ENCODE measurements around the gene HCK.

Gene HCK

DNA sequence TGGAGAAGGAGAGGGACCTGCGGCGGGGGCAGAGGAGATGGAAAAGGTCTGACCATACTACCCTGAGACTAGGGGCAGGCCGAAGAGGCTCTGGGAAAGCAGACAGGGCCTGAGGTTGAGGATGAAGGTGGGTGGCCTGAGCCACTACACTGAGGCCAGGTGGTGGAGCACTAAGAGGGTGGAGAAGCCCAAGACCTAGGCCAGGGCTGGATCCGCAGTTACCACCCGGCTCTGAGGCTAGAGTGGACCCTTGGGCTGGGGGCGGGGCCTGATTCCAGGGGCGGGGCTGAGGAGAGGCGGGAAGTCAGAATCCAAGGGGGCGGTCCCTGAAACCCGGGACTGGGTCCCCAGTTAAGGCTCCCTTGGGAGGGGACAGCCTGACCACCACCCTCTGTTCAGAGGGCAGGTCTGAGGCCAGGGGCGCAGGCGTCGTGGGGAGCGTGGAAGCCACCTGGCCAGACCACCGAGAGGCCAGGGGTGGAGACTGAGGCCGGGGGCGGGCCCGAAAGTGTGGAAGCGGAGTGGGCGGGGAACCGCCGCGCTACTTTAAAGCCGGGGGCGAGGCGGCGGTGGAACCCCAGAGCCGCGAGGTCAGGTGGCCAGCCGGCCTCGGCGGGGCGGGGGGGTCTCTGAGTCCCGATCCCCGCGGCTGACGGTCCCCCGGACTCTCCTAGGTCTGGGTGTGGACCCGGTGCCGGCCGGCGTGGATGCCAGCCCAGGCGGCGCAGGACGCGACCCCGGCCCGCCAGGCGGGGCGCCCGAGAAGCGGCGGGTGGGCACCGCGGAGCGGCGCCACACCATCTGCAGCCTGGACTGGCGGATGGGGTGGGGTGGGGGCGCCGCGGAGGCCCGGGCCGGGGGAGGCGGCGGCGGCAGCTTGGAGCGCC is 33.5 kb upstream of the HCK start:
- no peak for TF ChIP-seq GATA3 (IDR thresholded peaks at IDR 0.05; ENCODE audit: low read depth, low read length)
- TF ChIP-seq GATA2 (IDR thresholded peaks at IDR 0.05; ENCODE audit: low read depth, low read length) = no peak

DNA sequence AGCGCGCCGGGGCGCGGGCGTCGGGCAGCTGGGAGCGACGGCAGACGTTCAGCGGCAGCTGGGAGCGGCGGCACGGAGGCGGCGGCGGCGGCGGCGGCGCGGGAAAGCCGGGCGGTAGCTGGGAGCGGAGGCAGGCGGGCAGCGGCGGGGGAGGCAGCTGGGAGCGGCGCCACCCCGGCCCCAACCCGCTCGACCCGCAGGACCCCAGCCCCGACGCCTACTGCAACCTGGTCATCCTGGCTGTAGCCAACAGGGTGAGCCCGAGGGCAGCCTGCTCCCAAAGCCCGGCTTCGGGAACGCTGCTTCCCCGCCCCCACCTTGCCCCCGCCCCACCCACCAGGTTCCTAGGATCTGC is 32.9 kb upstream of the HCK start:
- TF ChIP-seq GATA2 (IDR thresholded peaks at IDR 0.05; ENCODE audit: low read depth, low read length) = no peak
- no peak for TF ChIP-seq GATA3 (IDR thresholded peaks at IDR 0.05; ENCODE audit: low read depth, low read length)

DNA sequence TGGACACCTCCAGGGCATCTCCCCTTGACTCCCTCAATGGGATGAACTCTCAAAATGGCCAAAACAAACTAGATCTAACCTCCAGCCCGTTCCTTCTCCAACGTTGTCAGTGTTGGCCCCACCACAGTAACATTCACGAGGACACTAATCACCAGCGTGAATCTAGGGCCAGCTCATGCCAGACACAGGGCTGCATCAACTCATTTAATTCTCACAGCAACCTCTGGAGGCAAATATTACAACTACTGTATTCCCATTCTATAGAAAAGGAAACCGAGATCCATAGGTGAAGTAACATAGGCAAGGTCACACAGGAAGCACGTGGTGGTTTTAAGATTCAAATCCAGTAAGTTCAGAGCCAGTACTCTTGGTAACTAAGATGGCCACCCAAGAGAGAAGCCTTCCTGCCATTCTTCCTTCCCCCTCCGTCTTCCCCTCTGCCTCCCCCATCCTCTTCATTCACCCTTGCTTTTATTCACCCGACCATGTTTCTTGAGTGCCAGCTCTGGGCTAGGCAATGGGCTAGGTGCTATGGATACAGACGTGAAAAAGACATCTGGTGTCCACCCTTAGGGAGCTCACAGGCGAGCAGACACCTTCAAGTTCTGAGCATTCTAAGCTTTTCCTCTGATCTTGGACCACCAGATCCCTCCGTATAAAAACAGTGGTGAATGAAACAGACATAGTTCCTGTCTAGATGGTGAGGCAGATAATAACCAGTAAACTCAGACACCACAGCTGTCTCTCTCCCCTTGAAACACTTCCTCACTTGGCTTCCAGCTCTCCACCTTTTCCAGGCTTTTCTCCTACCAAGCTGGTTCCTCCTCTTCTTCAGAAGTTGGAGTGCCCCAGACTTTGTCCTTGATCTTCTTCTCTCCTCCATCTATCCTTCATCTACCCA is 32.2 kb upstream of the HCK start:
- TF ChIP-seq GATA2 (IDR thresholded peaks at IDR 0.05; ENCODE audit: low read depth, low read length) (peak; percentile 60), GATA3 (IDR thresholded peaks at IDR 0.05; ENCODE audit: low read depth, low read length) (no peak)

DNA sequence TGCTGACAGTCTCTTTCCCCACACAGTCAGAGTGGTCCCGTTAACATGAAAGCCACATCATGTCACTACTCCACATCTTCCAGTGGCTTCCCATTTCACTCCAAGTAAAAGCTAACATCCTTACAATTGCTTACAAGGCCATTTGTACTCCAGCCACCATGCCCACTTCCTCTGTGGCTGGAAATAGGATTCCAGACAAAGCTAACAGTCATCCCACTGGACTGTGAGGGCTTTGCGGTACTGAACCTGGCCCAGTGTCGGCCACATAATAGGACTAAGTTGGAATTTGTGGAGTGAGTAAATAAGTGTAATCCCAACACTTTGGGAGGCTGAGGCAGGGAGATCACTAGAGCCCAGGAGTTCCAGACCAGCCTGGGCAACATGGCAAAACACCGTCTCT is 31.0 kb upstream of the HCK start:
- TF ChIP-seq GATA3 (IDR thresholded peaks at IDR 0.05; ENCODE audit: low read depth, low read length) = no peak
- TF ChIP-seq GATA2 (IDR thresholded peaks at IDR 0.05; ENCODE audit: low read depth, low read length) = no peak

DNA sequence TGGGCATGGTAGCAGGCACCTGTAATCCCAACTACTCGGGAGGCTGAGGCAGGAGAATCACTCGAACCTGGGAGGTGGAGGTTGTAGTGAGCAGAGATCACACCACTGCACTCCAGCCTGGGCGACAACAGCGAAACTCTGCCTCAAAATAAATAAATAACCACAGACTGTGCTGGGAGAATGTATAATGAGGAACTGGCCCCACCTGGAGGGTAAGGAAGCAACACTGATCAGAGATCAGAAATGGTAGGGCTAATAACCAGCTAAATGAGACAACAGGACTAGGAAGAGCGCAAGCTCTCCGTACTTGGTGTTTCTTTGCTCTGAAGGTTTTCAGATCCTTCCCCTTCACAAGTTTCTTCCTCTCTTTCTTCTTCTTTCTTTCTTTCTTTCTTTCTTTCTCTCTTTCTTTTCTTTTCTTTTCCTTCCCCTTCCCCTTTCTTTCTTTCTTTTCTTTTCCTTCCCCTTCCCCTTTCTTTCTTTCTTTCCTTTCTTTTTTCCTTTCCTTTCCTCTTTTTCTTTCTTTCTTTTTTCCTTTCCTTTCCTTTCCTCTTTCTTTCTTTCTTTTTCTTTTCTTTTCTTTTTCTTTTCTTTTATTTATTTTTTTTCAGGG is 27.3 kb upstream of the HCK start:
- TF ChIP-seq GATA3 (IDR thresholded peaks at IDR 0.05; ENCODE audit: low read depth, low read length) (no peak), GATA2 (IDR thresholded peaks at IDR 0.05; ENCODE audit: low read depth, low read length) (no peak)

DNA sequence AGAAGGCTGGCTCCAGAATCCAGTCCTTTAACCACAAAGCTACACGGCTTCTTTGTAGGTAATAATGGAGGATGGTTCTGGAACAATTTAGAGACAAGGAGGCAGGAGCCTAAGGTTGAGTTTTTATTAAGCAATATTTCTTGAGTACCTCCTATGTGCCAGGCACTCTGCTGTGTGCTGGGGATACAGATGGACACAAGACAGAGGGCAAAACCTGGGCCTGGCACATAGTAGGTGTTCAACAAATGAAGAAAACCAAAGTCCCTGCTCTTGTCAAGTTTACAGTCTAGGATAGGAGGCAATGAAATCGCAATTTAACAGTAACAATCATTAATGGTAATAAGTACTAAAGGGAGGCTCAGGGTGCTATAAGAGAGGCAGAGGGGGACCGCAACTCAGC is 24.4 kb upstream of the HCK start:
- TF ChIP-seq GATA2 (IDR thresholded peaks at IDR 0.05; ENCODE audit: low read depth, low read length) (no peak), GATA3 (IDR thresholded peaks at IDR 0.05; ENCODE audit: low read depth, low read length) (no peak)

DNA sequence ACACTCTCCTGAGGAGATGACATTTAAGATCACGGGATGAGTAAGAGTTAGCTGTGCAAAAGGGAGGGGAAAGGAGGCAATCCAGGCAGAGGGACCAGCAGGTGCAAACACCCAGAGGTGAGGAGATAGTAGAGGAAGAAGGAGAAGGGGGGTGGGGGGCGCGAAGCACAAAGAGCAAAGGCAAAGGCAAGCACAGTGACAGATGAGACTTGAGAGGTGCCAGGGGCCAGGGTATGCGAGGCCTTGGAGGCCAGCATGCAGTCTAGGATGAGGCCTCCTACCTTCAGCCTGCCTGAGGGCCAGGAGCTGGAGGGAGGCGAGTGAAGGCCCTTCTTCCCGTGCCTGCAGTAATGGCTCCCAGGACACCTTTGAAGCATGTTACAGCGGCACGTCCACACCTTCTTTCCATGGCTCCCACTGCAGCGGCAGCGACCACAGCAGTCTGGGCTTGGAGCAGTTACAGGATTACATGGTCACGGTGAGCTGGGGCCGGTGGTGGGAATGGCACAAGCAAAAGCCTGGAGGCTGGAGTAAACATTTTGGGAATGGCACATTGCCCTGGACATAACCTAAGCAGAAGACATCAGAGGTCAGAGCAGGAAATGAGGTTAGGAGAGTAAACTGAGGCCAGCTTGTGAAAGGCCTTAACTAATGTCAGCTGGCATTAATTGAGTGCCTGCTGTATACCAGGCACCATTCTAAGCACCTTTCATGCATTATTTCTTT is 23.2 kb upstream of the HCK start:
- TF ChIP-seq GATA2 (IDR thresholded peaks at IDR 0.05; ENCODE audit: low read depth, low read length) (no peak), GATA3 (IDR thresholded peaks at IDR 0.05; ENCODE audit: low read depth, low read length) (no peak)

DNA sequence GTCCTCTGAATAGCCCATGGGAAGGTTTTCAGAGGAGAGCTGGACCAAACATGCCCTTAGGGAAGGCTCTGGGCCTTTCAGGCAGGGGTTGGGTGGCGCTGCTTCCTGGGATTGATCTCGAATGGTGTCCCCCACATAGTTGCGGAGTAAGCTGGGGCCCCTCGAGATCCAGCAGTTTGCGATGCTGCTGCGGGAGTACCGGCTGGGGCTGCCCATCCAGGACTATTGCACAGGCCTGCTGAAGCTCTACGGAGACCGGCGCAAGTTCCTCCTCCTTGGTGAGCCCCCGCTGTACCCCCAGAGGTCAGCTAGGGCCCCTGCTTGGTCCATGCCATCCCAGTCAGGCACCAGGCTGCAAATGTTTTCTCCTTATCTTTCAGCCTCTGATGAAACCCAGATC is 22.5 kb upstream of the HCK start:
- TF ChIP-seq GATA2 (IDR thresholded peaks at IDR 0.05; ENCODE audit: low read depth, low read length) = peak; percentile 21; the same call in 1 of the 2 replicates
- TF ChIP-seq GATA3 (IDR thresholded peaks at IDR 0.05; ENCODE audit: low read depth, low read length) = no peak

DNA sequence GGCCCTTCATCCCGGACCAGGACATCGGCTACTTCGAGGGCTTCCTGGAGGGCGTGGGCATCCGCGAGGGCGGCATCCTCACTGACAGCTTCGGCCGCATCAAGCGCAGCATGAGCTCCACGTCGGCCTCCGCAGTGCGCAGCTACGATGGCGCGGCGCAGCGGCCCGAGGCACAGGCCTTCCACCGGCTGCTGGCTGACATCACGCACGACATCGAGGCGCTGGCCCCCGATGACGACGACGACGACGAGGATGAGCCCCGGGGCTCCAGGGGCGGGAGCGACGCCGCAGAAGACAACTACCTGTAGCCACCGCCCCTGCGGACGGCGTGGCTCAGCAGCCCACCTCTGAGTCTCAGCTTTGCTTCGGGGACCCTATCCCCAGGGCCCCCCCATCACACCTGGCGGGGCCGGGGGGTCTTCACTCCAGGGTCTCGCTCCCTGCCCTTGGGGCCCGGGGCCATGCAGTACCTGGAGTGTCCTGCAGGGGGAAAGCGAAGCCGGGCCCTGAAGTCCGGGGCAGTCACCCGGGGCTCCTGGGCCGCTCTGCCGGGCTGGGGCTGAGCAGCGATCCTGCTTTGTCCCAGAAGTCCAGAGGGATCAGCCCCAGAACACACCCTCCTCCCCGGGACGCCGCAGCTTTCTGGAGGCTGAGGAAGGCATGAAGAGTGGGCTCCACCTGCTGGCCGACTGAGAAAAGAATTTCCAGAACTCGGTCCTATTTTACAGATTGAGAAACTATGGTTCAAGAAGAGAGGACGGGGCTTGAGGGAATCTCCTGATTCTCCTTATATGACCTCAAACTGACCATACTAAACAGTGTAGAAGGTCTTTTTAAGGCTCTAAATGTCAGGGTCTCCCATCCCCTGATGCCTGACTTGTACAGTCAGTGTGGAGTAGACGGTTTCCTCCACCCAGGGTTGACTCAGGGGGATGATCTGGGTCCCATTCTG is 20.8 kb upstream of the HCK start:
- TF ChIP-seq GATA2 (IDR thresholded peaks at IDR 0.05; ENCODE audit: low read depth, low read length) = no peak
- TF ChIP-seq GATA3 (IDR thresholded peaks at IDR 0.05; ENCODE audit: low read depth, low read length) = no peak

DNA sequence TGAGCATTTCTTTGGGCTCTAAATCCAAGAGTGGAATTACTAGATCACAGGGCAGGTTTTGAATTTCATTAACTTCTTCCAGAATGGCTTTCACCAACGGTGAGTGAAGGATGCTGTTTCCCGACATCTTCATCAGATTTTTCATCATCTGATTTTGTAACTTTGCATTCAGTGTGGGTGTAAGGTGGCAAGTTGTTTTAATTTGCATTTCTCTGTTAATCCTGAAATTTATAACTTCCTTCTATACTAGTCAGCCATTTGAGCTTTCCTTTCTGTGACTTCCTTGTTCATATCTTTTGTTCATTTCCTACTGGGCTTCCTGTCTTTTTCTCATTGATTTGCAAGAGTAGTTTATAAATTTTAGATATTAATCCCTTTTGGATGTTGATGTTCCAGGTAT is 18.7 kb upstream of the HCK start:
- TF ChIP-seq GATA3 (IDR thresholded peaks at IDR 0.05; ENCODE audit: low read depth, low read length) (no peak), GATA2 (IDR thresholded peaks at IDR 0.05; ENCODE audit: low read depth, low read length) (no peak)

DNA sequence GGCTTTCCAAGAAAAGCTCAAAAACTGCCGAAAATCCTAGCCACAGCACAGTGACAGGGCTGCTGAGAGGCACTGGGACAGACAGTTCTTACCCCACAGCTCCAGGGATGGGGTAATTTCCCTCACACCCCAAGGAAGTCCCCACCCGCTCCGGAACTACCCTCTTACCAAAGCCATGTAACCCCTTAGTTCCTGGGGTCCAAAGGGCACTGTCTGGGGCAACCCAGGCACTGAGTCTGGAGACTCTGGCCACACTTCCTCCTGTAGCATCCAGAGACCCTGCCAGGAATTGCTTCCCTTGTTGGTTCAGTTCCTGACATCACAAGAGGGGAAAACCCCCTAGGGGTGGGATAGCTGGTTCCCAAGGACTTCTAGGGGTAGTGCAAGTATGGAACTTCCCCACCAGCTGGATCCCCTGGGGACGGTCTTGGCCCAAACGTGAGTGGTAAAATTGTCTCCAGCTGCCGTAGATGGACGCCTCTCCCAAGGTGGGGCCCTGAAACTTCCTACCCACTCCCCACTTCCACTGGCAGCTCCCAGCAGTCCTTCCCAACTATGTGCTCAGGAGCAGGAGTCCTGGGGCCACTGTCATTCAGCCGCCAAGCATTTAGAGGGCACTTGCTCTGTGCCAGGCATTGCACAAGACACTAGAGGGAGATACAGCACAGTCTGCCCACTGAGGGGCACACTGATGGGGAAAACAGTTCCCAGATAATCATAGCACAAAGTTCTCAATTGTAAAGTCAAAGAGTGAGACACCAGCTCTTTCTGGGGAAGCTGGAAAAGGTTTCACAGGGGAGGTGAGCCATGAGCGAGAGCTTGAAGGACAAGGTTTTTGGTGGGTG is 17.2 kb upstream of the HCK start:
- no peak for TF ChIP-seq GATA3 (IDR thresholded peaks at IDR 0.05; ENCODE audit: low read depth, low read length)
- TF ChIP-seq GATA2 (IDR thresholded peaks at IDR 0.05; ENCODE audit: low read depth, low read length) = no peak

DNA sequence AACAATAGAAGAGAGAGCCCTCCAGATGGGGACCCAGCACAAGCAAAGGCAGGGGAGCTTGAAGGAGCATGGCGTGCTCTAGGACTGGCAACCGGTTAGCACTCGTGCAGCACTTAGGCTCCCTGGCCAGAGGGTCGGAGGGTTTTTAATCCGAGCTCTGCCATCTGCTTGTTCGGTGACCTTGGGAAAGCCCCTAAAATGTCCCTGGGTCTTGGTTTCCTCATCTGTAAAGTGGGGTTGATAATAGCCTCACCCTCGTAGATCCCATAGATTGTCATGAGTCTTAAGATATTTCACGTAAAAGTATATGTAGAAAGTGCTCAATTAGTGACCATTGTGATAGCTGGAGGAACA is 16.6 kb upstream of the HCK start:
- TF ChIP-seq GATA2 (IDR thresholded peaks at IDR 0.05; ENCODE audit: low read depth, low read length) (no peak), GATA3 (IDR thresholded peaks at IDR 0.05; ENCODE audit: low read depth, low read length) (no peak)

Data from SH-SY5Y (cell line).